Measurements from ENCODE around the gene KRT23.

GRCh38 chr17:40873801-40874200, 63.6 kb downstream of the KRT23 start:
- TF ChIP-seq CTCF (conservative IDR thresholded peaks at IDR 0.05; ENCODE audit: low read depth, low read length): no peak
- no peak for TF ChIP-seq RAD21 (IDR thresholded peaks at IDR 0.05; ENCODE audit: low read length)
- no peak for TF ChIP-seq CEBPB (IDR thresholded peaks at IDR 0.05; ENCODE audit: low read depth, low read length)
- no peak for TF ChIP-seq FOS (IDR thresholded peaks at IDR 0.05; ENCODE audit: low read depth, low read length)
- TF ChIP-seq MXI1 (IDR thresholded peaks at IDR 0.05; ENCODE audit: borderline replicate concordance, low read depth, low read length): no peak
- TF ChIP-seq USF2 (IDR thresholded peaks at IDR 0.05; ENCODE audit: low read depth, low read length): no peak
- no peak for TF ChIP-seq SMC3 (IDR thresholded peaks at IDR 0.05; ENCODE audit: low read depth, low read length)
- TF ChIP-seq RCOR1 (IDR thresholded peaks at IDR 0.05; ENCODE audit: insufficient replicate concordance, low read length): no peak
- no peak for TF ChIP-seq POLR2A (IDR thresholded peaks at IDR 0.05; ENCODE audit: low read depth, low read length)
- TF ChIP-seq BHLHE40 (IDR thresholded peaks at IDR 0.05; ENCODE audit: low read depth, low read length): no peak
- no peak for TF ChIP-seq RFX5 (IDR thresholded peaks at IDR 0.05; ENCODE audit: low read depth, low read length)
- TF ChIP-seq MAFK (IDR thresholded peaks at IDR 0.05; ENCODE audit: low read depth, low read length): no peak
- no peak for TF ChIP-seq CHD1 (IDR thresholded peaks at IDR 0.05; ENCODE audit: low read depth, low read length)

All from IMR-90 (cell line).